Colonic mucosa (tissue), 4 donors: ENCODE measurements around the gene MRRF. TPM values are rescaled to one million over a fixed set of nuclear protein-coding genes. Genes with fewer than 3 reads are reported as not detected.

Experiments
- DNase-seq: peaks from one replicate; pipeline ENCODE4 v3.0.0-alpha.2; 2020
- H3K27ac ChIP-seq: fragments of 200-600 bp; one replicate; pipeline ENCODE4 v1.8.0; 2021
- H3K27me3 ChIP-seq: fragments of 200-600 bp; one replicate; pipeline ENCODE4 v1.8.0; 2021
- H3K36me3 ChIP-seq: fragments of 200-600 bp; one replicate; pipeline ENCODE4 v1.8.0; 2021
- H3K4me1 ChIP-seq: fragments of 200-600 bp; one replicate; pipeline ENCODE4 v1.8.0; 2021; ENCODE audit warnings: mild to moderate bottlenecking
- H3K4me3 ChIP-seq: fragments of 200-600 bp; one replicate; pipeline ENCODE4 v1.8.0; 2021
- H3K9ac ChIP-seq, 2 donors: one replicate each; pipeline ENCODE4 v1.7.0; 2013; ENCODE audit warnings: control low read depth in 2 of 2, low read depth in 2 of 2, low read length in 2 of 2
- H3K9me3 ChIP-seq: fragments of 200-600 bp; one replicate; pipeline ENCODE4 v1.8.0; 2021
- intact Hi-C: fragments of 100-400 bp; cut with DNase I; formaldehyde crosslinking; loops from one replicate; pipeline ENCODE4 v1.14.1; 2022
- total RNA-seq, 2 donors: library from RNA; stranded (reverse); fragmentation: NEBNext Ultra II Directional in 1 of 2; extraction: Animal tissue kit (Norgen Biotek cat#: 25700) in 1 of 2; gene quantifications; one replicate each; pipeline ENCODE4 v1.2.1, GENCODE V29; 2021
- TF ChIP-seq, protein P1 (sequence below): fragments of 200-600 bp; IDR thresholded peaks from one replicate; pipeline ENCODE4 v1.8.0; 2022; ENCODE audit warnings: antibody characterized with exemption, mild to moderate bottlenecking
- donor health status: healthy.
- donor health status: DM: no; HTN: no; CAD: no.
- donor health status: DM: no; HTN: no; CAD: no.

MRRF gene
- total RNA-seq, 2 donors from 2014 or later = 53.3 to 70.8 TPM

DNA sequence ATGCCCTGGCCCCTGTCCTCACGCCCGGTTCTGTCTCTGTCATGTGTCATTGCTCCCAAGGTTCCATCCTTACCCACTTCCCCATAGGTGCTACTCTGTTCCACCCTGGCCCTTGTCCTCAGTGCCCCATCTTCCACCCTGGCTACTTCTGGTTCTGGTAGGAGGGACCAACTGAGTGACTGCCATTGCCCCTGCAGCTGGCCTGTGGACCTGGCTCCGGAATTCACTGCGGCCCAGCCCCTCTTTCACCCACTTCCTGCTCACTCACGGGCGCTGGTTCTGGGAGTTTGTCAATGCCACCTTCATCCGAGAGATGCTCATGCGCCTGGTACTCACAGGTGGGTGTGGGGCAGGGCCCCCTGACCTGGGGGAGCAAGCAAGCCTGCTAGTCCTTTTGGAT, 113.6 kb downstream of the MRRF start:
- H3K27ac ChIP-seq = no peak overlapping the region
- TF ChIP-seq, protein P1, sequence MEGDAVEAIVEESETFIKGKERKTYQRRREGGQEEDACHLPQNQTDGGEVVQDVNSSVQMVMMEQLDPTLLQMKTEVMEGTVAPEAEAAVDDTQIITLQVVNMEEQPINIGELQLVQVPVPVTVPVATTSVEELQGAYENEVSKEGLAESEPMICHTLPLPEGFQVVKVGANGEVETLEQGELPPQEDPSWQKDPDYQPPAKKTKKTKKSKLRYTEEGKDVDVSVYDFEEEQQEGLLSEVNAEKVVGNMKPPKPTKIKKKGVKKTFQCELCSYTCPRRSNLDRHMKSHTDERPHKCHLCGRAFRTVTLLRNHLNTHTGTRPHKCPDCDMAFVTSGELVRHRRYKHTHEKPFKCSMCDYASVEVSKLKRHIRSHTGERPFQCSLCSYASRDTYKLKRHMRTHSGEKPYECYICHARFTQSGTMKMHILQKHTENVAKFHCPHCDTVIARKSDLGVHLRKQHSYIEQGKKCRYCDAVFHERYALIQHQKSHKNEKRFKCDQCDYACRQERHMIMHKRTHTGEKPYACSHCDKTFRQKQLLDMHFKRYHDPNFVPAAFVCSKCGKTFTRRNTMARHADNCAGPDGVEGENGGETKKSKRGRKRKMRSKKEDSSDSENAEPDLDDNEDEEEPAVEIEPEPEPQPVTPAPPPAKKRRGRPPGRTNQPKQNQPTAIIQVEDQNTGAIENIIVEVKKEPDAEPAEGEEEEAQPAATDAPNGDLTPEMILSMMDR = no peak

DNA sequence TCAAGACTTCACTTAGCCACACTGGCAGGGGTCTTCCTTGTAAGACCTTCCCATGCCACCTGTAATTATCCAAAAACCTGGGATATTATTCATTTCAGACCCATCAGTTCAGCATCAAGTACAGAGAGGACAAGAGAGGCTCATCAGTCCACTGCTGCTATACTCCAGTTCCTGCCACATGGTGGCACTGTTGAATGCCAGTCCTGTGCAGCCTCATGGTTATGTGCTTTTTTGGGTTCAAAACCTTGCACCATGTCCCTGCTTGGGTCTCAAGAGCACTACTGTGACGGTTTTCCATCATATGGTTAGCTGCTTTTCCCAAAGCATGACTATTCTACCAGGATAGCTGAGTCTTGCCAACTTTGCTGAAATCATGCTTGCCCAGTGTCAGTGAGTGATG, 114.7 kb downstream of the MRRF start:
- Histone ChIP-seq H3K4me3 (no peak overlapping the region), H3K36me3 (no peaks in the 10 kb centered on the region), H3K4me1 (peaks cover 10% of the 10 kb centered on the region), H3K9ac (no peak overlapping the region), H3K27ac (no peak overlapping the region), H3K27me3 (no peaks in the 10 kb centered on the region), H3K9me3 (no peaks in the 10 kb centered on the region)
- no peak for DNase-seq
- TF ChIP-seq, protein P1 = no peak
- intact Hi-C loops = no loop called here

More for the DNA sequence above, 113.6 kb downstream of the MRRF start:
- H3K4me1 ChIP-seq = peaks cover 10% of the 10 kb centered on the region
- no peak overlapping the region for H3K4me3 ChIP-seq
- no peak for DNase-seq
- no peaks in the 10 kb centered on the region for H3K9me3 ChIP-seq
- no peak overlapping the region for H3K9ac ChIP-seq
- H3K27me3 ChIP-seq = no peaks in the 10 kb centered on the region
- H3K36me3 ChIP-seq = no peaks in the 10 kb centered on the region
- intact Hi-C loops = no loop called here

DNA sequence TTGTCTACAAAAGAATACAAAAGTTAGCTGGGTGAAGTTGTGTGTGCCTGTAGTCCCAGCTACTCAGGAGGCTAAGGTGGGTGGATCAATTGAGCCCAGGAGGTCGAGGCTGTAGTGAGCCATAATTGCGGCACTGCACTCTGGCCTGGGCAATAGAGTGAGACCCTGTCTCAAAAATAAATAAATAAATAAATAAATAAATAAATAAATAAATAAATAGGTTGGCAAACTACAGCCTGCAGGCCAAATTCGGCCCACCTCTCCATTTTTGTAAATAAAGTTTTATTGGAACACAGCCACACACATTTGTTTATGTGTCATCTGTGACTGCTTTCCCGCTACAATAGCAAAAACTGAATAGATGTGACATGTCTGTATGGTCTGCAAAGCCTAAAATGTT, 115.6 kb downstream of the MRRF start:
- no peak overlapping the region for H3K27ac ChIP-seq
- intact Hi-C loops = no loop called here
- H3K36me3 ChIP-seq = no peaks in the 10 kb centered on the region

More for the DNA sequence above, 115.6 kb downstream of the MRRF start:
- H3K4me1 ChIP-seq = peaks cover 7% of the 10 kb centered on the region
- H3K9ac ChIP-seq = no peak overlapping the region
- H3K4me3 ChIP-seq = no peak overlapping the region
- no peak for DNase-seq
- H3K27me3 ChIP-seq = no peaks in the 10 kb centered on the region
- H3K9me3 ChIP-seq = no peaks in the 10 kb centered on the region
- TF ChIP-seq, protein P1 = no peak

Other genes starting within 250 kb of the MRRF start
- 1 to 10 TPM; 5.1 to 5.5 TPM for gene TTLL11, start 171.6 kb upstream of the MRRF start, total RNA-seq
- gene NDUFA8, start 105.1 kb upstream of the MRRF start, total RNA-seq = 100 to 1,000 TPM in 1 of 2 donors, 10 to 100 TPM in 1; 77.4 to 103 TPM
- 1 to 10 TPM in 1 of 2 donors, not detected in 1; 7.0 TPM for gene MORN5, start 105.0 kb upstream of the MRRF start, total RNA-seq
- gene LHX6, start 35.9 kb upstream of the MRRF start, total RNA-seq = 1 to 10 TPM; 1.1 to 1.2 TPM
- gene RBM18, start within 50 bp of the MRRF start, total RNA-seq = 10 to 100 TPM; 21.5 TPM
- gene PTGS1, start 106.1 kb downstream of the MRRF start, total RNA-seq = 10 to 100 TPM in 1 of 2 donors, 1 to 10 TPM in 1; 6.2 to 26.7 TPM
- not detected for gene OR1J1, start 213.0 kb downstream of the MRRF start, total RNA-seq
- not detected for gene OR1J2, start 245.9 kb downstream of the MRRF start, total RNA-seq